GM19099 (cell line): ENCODE data around the gene REST.

Experiments
- POLR2A ChIP-seq: IDR thresholded peaks from 3 replicates; pipeline ENCODE4 v1.6.1; 2011; ENCODE audit warnings: low read depth; ENCODE audit not compliant: insufficient read length; ENCODE audit errors: extremely low read depth

The REST gene

GRCh38 chr4:56999751-57000150, 92.1 kb downstream of the REST start:
- TF ChIP-seq POLR2A, result no peak

- TF ChIP-seq POLR2A, result no peak
These were observed 105.9 kb downstream of the REST start for GRCh38 chr4:57013543-57014120.
